Measurements from ENCODE around the gene ATF7. TPM values are rescaled to one million over a fixed set of nuclear protein-coding genes. Genes with fewer than 3 reads are reported as not detected.
A peak's percentile ranks its signal among the peaks of the same experiment; 100 is the strongest.

The ATF7 gene
- total and polyA plus RNA-seq, 2 of the 13 experiments (the other 11 are each of a cell fraction or from before 2014, with no cell fraction given), result 9.6 to 16.2 TPM

DNA sequence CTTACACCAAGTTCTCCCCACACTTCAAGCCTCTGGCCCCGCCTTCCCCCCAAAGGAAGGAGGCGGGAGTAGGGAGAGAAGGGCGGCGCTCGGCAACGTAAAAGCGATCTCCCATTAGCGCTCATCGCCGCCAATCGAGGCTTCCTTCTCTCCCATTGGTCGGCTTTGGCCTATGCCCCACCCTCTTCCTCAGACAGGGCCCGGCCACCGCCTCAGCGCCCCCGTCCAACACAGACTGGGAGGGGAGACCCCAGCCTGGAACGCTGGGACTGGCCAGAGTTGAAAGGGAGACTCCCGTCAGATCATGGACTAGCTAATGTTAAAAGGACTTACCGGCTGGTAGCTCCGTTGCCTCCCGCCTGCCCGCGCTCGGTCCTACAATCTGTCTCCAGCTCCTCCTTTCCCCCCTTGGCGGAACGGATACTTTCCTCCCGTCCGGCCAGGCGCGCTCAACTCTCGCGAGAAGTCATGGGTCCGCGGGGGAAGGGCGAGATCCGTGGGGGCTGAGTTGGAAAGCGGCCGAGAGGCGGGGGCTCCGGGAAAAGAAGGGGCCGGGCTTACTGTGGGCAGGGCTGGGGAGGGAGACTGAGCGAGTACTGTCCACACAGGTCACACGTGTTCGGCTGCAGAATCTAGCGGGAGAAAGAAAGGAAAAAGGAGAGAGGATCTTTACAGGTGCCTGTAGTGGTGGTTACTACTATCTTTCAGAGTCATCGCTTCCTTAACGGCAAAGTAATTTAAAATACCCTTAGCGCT is at the start of gene ATF7 (continued):
- TF ChIP-seq, protein P1, sequence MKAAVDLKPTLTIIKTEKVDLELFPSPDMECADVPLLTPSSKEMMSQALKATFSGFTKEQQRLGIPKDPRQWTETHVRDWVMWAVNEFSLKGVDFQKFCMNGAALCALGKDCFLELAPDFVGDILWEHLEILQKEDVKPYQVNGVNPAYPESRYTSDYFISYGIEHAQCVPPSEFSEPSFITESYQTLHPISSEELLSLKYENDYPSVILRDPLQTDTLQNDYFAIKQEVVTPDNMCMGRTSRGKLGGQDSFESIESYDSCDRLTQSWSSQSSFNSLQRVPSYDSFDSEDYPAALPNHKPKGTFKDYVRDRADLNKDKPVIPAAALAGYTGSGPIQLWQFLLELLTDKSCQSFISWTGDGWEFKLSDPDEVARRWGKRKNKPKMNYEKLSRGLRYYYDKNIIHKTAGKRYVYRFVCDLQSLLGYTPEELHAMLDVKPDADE (CRISPR knock-in tag; IDR thresholded peaks at IDR 0.05), result no peak
- TF ChIP-seq KAT7 (CRISPR knock-in tag; IDR thresholded peaks at IDR 0.05; ENCODE audit: borderline replicate concordance) (no peak), EZH2 (conservative IDR thresholded peaks at IDR 0.05; ENCODE audit: low read depth, low read length) (no peak), SRSF9 (IDR thresholded peaks at IDR 0.05; ENCODE audit: borderline replicate concordance, insufficient read depth, low read depth, low read length, poor library complexity, severe bottlenecking) (no peak), ZNF329 (CRISPR knock-in tag; IDR thresholded peaks at IDR 0.05; ENCODE audit: low read depth) (no peak), RAD51 (IDR thresholded peaks at IDR 0.05; ENCODE audit: borderline replicate concordance) (no peak), IKZF4 (CRISPR knock-in tag; IDR thresholded peaks at IDR 0.05; ENCODE audit: borderline replicate concordance, low read depth, not compliant biosample characterization) (no peak), ZFX (CRISPR knock-in tag; IDR thresholded peaks at IDR 0.05; ENCODE audit: low read depth) (peak; percentile 91), RFXAP (CRISPR knock-in tag; IDR thresholded peaks at IDR 0.05; ENCODE audit: borderline replicate concordance) (0 out of 2 replicates have a peak, but pooled peaks have one; percentile 64), ZNF121 (CRISPR knock-in tag; IDR thresholded peaks at IDR 0.05) (peak; percentile 51; the same call in 1 of the 2 replicates), ZSCAN12 (CRISPR knock-in tag; IDR thresholded peaks at IDR 0.05) (no peak), HNF4G (IDR thresholded peaks at IDR 0.05; ENCODE audit: borderline replicate concordance, low read depth, low read length) (no peak), HNF4G (CRISPR knock-in tag; IDR thresholded peaks at IDR 0.05; ENCODE audit: borderline replicate concordance, low read depth) (no peak), DNMT1 (CRISPR knock-in tag; IDR thresholded peaks at IDR 0.05) (no peak), ZSCAN31 (CRISPR knock-in tag; IDR thresholded peaks at IDR 0.05; ENCODE audit: low read depth) (0 out of 2 replicates have a peak, but pooled peaks have one; percentile 25), ZZZ3 (CRISPR knock-in tag; IDR thresholded peaks at IDR 0.05; ENCODE audit: borderline replicate concordance) (peak; percentile 74; the same call in 1 of the 2 replicates), ZNF24 (IDR thresholded peaks at IDR 0.05) (no peak), MEF2D (CRISPR knock-in tag; IDR thresholded peaks at IDR 0.05) (peak; percentile 84; the same call in 1 of the 2 replicates)
- TF ChIP-seq, protein P2, sequence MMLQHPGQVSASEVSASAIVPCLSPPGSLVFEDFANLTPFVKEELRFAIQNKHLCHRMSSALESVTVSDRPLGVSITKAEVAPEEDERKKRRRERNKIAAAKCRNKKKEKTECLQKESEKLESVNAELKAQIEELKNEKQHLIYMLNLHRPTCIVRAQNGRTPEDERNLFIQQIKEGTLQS (CRISPR knock-in tag; IDR thresholded peaks at IDR 0.05), result no peak
- TF ChIP-seq, protein P3, sequence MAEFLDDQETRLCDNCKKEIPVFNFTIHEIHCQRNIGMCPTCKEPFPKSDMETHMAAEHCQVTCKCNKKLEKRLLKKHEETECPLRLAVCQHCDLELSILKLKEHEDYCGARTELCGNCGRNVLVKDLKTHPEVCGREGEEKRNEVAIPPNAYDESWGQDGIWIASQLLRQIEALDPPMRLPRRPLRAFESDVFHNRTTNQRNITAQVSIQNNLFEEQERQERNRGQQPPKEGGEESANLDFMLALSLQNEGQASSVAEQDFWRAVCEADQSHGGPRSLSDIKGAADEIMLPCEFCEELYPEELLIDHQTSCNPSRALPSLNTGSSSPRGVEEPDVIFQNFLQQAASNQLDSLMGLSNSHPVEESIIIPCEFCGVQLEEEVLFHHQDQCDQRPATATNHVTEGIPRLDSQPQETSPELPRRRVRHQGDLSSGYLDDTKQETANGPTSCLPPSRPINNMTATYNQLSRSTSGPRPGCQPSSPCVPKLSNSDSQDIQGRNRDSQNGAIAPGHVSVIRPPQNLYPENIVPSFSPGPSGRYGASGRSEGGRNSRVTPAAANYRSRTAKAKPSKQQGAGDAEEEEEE (CRISPR knock-in tag; IDR thresholded peaks at IDR 0.05; ENCODE audit: borderline replicate concordance), result 0 out of 2 replicates have a peak, but pooled peaks have one; percentile 65
- TF ChIP-seq, protein P4, sequence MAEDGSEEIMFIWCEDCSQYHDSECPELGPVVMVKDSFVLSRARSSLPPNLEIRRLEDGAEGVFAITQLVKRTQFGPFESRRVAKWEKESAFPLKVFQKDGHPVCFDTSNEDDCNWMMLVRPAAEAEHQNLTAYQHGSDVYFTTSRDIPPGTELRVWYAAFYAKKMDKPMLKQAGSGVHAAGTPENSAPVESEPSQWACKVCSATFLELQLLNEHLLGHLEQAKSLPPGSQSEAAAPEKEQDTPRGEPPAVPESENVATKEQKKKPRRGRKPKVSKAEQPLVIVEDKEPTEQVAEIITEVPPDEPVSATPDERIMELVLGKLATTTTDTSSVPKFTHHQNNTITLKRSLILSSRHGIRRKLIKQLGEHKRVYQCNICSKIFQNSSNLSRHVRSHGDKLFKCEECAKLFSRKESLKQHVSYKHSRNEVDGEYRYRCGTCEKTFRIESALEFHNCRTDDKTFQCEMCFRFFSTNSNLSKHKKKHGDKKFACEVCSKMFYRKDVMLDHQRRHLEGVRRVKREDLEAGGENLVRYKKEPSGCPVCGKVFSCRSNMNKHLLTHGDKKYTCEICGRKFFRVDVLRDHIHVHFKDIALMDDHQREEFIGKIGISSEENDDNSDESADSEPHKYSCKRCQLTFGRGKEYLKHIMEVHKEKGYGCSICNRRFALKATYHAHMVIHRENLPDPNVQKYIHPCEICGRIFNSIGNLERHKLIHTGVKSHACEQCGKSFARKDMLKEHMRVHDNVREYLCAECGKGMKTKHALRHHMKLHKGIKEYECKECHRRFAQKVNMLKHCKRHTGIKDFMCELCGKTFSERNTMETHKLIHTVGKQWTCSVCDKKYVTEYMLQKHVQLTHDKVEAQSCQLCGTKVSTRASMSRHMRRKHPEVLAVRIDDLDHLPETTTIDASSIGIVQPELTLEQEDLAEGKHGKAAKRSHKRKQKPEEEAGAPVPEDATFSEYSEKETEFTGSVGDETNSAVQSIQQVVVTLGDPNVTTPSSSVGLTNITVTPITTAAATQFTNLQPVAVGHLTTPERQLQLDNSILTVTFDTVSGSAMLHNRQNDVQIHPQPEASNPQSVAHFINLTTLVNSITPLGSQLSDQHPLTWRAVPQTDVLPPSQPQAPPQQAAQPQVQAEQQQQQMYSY (CRISPR knock-in tag; IDR thresholded peaks at IDR 0.05), result no peak
- TF ChIP-seq, protein P5, sequence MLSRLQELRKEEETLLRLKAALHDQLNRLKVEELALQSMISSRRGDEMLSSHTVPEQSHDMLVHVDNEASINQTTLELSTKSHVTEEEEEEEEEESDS (CRISPR knock-in tag; IDR thresholded peaks at IDR 0.05; ENCODE audit: borderline replicate concordance), result no peak

Measured in HepG2 (cell line).